ENCODE measurements around the gene MS4A15.
"Not testable (repeated sequence)": the region's sequence is repeated elsewhere in the genome, so short reads cannot be mapped to it uniquely, and the experiment has no call there.

Gene MS4A15, protein sequence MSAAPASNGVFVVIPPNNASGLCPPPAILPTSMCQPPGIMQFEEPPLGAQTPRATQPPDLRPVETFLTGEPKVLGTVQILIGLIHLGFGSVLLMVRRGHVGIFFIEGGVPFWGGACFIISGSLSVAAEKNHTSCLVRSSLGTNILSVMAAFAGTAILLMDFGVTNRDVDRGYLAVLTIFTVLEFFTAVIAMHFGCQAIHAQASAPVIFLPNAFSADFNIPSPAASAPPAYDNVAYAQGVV

DNA sequence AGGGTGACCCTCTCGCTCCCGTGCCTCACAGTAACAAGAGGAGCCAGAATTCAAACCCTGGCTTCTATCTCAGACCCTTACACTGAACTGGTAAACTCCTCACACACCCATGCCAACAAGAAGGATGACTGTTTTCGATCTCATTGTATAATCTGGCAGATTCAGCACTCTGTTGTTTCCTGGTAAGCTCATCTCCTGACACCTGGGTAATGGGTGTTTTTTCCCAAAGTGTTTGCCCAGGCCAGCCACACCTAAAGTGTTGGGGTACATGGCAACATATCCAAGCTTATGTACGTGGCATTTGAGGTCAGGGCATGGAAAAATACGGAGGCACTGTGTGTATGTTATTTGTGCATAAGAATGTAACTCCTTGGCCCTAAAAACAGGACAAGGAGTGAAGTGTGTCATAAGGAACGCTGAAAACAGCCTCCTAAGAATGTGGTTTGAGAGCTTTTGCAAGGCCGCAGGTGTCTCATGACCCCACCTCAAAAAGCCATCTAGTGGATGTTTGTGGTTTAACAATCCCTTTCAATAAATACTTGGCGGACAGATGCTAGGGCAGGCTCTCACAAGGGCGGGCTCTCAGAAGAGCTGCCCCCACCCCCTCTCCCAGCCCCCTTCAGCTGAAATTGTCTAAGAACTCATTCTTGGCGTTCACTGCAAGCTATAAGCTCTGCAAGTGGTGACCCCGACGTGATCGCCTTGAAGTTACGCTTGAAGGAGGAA, at the start of gene MS4A15:
Gene MS4A15, plus strand, starts transcription at position 561 of the 726 bp plus-strand sequence. CDS start 6,867 bp downstream, outside the sequence.
- DNase-seq (ENCODE audit: low read depth): peak; percentile 26
- no peak within 1 kb of the TSS for H3K4me3 ChIP-seq (ENCODE audit: low read depth, low read length)
- TF ChIP-seq, protein P1, sequence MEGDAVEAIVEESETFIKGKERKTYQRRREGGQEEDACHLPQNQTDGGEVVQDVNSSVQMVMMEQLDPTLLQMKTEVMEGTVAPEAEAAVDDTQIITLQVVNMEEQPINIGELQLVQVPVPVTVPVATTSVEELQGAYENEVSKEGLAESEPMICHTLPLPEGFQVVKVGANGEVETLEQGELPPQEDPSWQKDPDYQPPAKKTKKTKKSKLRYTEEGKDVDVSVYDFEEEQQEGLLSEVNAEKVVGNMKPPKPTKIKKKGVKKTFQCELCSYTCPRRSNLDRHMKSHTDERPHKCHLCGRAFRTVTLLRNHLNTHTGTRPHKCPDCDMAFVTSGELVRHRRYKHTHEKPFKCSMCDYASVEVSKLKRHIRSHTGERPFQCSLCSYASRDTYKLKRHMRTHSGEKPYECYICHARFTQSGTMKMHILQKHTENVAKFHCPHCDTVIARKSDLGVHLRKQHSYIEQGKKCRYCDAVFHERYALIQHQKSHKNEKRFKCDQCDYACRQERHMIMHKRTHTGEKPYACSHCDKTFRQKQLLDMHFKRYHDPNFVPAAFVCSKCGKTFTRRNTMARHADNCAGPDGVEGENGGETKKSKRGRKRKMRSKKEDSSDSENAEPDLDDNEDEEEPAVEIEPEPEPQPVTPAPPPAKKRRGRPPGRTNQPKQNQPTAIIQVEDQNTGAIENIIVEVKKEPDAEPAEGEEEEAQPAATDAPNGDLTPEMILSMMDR (IDR thresholded peaks at IDR 0.05; ENCODE audit: low read depth, low read length, missing control alignments): peak; percentile 74

DNA sequence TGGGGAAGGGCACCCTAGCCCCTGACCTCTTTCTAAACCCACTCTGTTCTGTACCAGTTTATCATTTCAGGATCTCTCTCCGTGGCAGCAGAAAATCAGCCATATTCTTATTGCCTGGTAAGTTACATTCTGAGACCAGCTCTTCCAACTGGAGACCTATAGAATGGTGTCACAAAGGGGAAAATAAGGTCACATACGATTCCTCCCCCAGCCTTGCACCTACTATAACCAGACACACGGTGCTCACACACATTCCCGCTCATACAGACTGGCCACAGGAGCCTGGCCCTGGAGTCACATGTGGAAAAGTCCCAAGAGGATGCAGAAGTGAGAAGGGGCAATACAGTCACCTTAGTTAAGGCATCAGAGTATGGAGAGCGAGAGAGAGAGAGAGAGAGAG, 49.7 kb upstream of the MS4A15 start:
- no peak for DNase-seq (ENCODE audit: low read depth)
- TF ChIP-seq, protein P1 (IDR thresholded peaks at IDR 0.05; ENCODE audit: low read depth, low read length, missing control alignments): no peak
- H3K4me3 ChIP-seq (ENCODE audit: low read depth, low read length): no peak overlapping the region

DNA sequence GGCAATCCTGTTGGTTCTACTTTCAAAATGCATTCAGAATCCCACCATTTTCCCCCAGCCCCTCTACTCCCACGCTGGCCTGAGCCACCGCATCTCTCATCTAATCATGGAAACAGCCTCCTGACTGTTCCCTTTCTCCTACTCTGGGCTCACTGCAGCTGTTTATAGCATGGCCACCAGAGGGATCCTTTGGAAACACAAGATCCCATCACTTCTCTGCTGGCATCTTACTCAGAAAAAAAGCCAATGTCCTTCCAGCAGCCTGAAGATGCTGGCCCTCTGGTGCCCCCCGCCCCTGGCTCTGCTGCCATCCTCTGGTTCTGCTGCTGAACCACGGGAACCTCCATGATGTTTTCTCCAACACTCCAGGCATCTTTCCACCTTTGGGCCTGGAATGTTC, 46.2 kb upstream of the MS4A15 start:
- DNase-seq (ENCODE audit: low read depth): no peak
- H3K4me3 ChIP-seq (ENCODE audit: low read depth, low read length): no peak overlapping the region

DNA sequence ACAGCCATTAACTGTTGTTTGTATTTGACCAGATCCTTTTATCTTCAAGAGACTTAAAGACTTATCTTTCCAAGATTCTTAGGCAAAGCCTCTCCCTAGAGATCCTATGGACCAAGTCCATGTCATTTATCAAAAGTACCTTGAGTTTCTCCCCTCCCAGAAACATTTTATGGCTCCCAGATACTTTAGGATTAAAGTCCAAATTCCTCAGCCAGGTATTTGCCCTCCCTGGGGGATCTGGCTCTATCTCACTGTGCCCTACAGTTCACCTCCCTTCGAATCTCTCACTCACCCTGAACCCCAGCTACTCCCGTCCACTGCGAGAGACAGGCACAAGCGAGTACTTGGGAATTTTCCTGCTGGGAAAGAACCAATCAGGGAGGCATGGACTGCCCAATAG, 45.4 kb upstream of the MS4A15 start:
- TF ChIP-seq, protein P1 (IDR thresholded peaks at IDR 0.05; ENCODE audit: low read depth, low read length, missing control alignments): no peak
- H3K4me3 ChIP-seq (ENCODE audit: low read depth, low read length): no peak overlapping the region
- DNase-seq (ENCODE audit: low read depth): no peak

More for the DNA sequence above, 46.2 kb upstream of the MS4A15 start:
- TF ChIP-seq, protein P1 (IDR thresholded peaks at IDR 0.05; ENCODE audit: low read depth, low read length, missing control alignments): no peak

DNA sequence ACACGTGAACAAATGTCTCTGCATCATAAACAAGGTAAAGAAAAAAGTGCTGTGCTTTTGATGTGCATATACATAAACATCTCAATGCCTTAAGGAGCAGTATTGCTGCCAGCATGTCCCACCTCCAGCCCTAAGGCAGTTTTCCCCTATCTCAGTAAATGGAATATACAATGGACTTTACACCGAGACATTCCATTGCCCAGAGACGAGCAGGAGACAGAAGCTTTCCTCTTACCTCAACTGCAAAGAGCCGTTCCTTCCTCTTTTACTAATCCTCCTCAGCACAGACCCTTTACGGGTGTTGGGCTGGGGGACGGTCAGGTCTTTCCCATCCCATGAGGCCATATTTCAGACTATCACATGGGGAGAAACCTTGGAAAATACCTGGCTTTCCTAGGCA, 43.2 kb upstream of the MS4A15 start:
- H3K4me3 ChIP-seq (ENCODE audit: low read depth, low read length); DNase-seq (ENCODE audit: low read depth): not testable (repeated sequence)

DNA sequence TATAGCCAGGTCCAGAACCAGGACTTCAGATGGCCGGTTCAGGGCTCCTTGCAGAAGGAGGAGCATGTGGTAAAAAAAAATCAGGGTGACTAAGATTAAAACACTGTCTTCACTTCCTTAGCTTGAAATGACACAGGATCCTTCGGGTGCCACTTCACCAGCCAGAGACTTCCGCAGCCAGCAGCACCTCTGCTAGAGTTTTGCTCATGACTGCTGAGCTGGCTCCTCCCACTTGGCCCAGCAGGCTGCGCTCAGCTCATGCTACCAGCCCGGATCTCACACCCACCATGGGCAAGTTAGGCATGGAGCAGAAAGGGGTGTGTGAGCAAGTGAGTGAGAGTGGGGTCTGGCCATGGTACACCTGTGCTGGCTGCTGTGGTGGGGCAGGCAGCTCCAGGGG, 38.7 kb upstream of the MS4A15 start:
- H3K4me3 ChIP-seq (ENCODE audit: low read depth, low read length): no peak overlapping the region
- TF ChIP-seq, protein P1 (IDR thresholded peaks at IDR 0.05; ENCODE audit: low read depth, low read length, missing control alignments): no peak
- DNase-seq (ENCODE audit: low read depth): peak; percentile 18

DNA sequence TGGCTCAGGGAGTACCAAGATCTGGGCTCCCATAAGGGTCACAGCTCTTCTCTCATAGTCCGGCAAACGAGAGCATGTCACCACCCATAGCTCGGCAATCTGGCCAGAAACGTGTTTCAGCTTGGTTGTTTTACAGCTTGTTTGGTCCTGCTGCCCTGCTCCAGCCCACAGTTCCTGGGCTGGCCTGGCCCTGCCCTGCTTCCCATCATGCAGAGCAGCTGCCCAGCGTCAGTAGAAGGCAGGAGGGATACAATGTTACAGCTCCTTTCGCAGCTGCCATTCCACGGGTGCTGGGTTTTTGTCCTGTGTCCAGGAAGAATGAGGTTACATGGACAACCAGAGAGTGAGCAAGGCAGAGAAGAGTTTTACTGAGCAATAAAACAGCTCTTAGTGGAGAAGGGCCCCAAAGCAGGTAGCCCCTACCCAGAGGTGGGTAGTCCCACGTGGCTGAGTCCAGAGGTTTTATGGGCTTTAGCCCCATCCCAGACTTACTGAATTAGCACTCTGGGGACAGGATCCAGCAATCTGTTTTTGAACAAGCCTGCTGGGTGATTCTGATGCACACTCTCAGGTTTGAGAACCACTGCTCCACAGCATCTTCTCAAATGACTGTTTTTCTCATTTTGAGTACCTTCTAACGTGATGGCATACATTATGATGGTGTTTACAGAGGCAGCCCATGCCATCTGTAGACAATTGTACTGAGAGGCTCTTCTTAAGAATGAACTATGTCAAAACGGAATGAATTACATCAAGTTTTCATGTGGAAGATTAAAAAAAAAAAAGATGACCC, 37.9 kb upstream of the MS4A15 start:
- DNase-seq (ENCODE audit: low read depth): no peak
- no peak overlapping the region for H3K4me3 ChIP-seq (ENCODE audit: low read depth, low read length)
- TF ChIP-seq, protein P1 (IDR thresholded peaks at IDR 0.05; ENCODE audit: low read depth, low read length, missing control alignments): no peak

Measured in GM12864 (cell line).